SIG-M5 (cell line): ENCODE results near the gene ALDH18A1.

Experiments used
- DNase-seq: peaks from one replicate; lab custom pipeline; 2025; lab: John Stamatoyannopoulos, UW

ALDH18A1 gene

GRCh38 chr10:95556994-95557767 lies 99.3 kb downstream of the ALDH18A1 start:
- DNase-seq = no peak
